Endothelial cell of umbilical vein (primary cell): ENCODE data around the gene NAMPT. TPM values are rescaled to one million over a fixed set of nuclear protein-coding genes. Genes with fewer than 3 reads are reported as not detected.

ENCODE experiments used
- BruUV-seq: library from RNA; stranded (reverse); fragments of 400-500 nt; replicated peaks from 2 replicates; lab custom pipeline; 2021; lab: Mats Ljungman, UMichigan
- CTCF ChIA-PET: fragments of 300-600, 350-600 bp; sonication (Branson Sonifier 250); formaldehyde crosslinking; loops from one replicate; lab custom pipeline; 2021; ENCODE audit warnings: antibody characterized with exemption, inconsistent platforms; lab: Charles Lee
- POLR2A ChIA-PET: fragments of 300-600, 350-600 bp; sonication (Branson Sonifier 250); formaldehyde crosslinking; loops from one replicate; lab custom pipeline; 2021; ENCODE audit warnings: antibody characterized with exemption, inconsistent platforms; lab: Charles Lee
- DNase-seq: peaks from one replicate; pipeline ENCODE4 v3.0.0-alpha.2; 2011; ENCODE audit warnings: low read depth, low spot score
- FAIRE-seq: peaks from 2 replicates; lab custom pipeline; 2011; peaks lifted over from hg19 to GRCh38; lab: Jason Lieb, UNC
- H2AFZ ChIP-seq: 2 replicates; pipeline ENCODE4 v1.6.0; 2012; ENCODE audit warnings: low read depth, low read length, control low read depth, inconsistent platforms
- H3K27ac ChIP-seq: 2 replicates; pipeline ENCODE4 v1.5.1; 2011; ENCODE audit warnings: low read depth, mild to moderate bottlenecking, control low read depth, low read length, moderate library complexity; ENCODE audit not compliant: insufficient read depth
- H3K27me3 ChIP-seq, 2 experiments: 2 replicates each; pipeline versions ENCODE4 v1.6.0 to v1.6.1; 2011; ENCODE audit warnings: low read length in 2 of 2, mixed read lengths in 1 of 2; ENCODE audit not compliant: control insufficient read depth in 2 of 2, insufficient read depth in 2 of 2
- H3K36me3 ChIP-seq, 2 experiments: 2 replicates in 1 of 2; 3 replicates in 1 of 2; pipeline ENCODE4 v1.5.1; 2011; ENCODE audit warnings: low read length in 2 of 2, mild to moderate bottlenecking in 1 of 2, moderate library complexity in 1 of 2; ENCODE audit not compliant: control insufficient read depth in 2 of 2, insufficient read depth in 2 of 2; ENCODE audit errors: extremely low read depth in 1 of 2
- H3K4me1 ChIP-seq: 3 replicates; pipeline ENCODE4 v1.5.1; 2011; ENCODE audit warnings: mild to moderate bottlenecking, low read length; ENCODE audit not compliant: control insufficient read depth, insufficient read depth; ENCODE audit errors: extremely low read depth
- H3K4me2 ChIP-seq: 2 replicates; pipeline ENCODE4 v1.6.1; 2011; ENCODE audit warnings: low read length, control low read depth, mixed read lengths; ENCODE audit not compliant: insufficient read depth
- H3K4me3 ChIP-seq, 3 experiments: fragments of 200-600 bp in 1 of 3; sonication (generic), shearing (Covaris generic) in 1 of 3; replicated peaks in 1 of 3; 2 replicates each; pipeline ENCODE4 v1.5.1; 2011 to 2016; ENCODE audit warnings: control low read depth in 3 of 3, low read length in 3 of 3, mild to moderate bottlenecking in 2 of 3, inconsistent platforms in 1 of 3, low read depth in 1 of 3, moderate library complexity in 1 of 3; ENCODE audit not compliant: insufficient read depth in 1 of 3
- H3K79me2 ChIP-seq: 2 replicates; pipeline ENCODE4 v1.6.0; 2012; ENCODE audit warnings: low read length, inconsistent platforms; ENCODE audit not compliant: control insufficient read depth, insufficient read depth
- H3K9ac ChIP-seq: replicated peaks from 2 replicates; pipeline ENCODE3; 2011; ENCODE audit warnings: low read length, control low read depth; ENCODE audit not compliant: insufficient read depth; ENCODE audit errors: extremely low read depth
- H3K9me1 ChIP-seq: replicated peaks from 3 replicates; pipeline ENCODE4 v1.6.0; 2011; ENCODE audit warnings: mild to moderate bottlenecking, low read length; ENCODE audit not compliant: control insufficient read depth, insufficient read depth; ENCODE audit errors: extremely low read depth
- H3K9me3 ChIP-seq: replicated peaks from 2 replicates; pipeline ENCODE4 v1.5.1; 2012; ENCODE audit warnings: low read length, inconsistent platforms; ENCODE audit not compliant: control insufficient read depth, insufficient read depth
- H4K20me1 ChIP-seq: replicated peaks from 2 replicates; pipeline ENCODE3; 2011; ENCODE audit warnings: mild to moderate bottlenecking, low read length; ENCODE audit not compliant: control insufficient read depth, insufficient read depth; ENCODE audit errors: extremely low read depth
- EZH2 ChIP-seq: IDR thresholded peaks from 2 replicates; pipeline ENCODE4 v1.6.1; 2012; ENCODE audit warnings: borderline replicate concordance, low read depth, mild to moderate bottlenecking, moderate library complexity, low read length, inconsistent platforms; ENCODE audit not compliant: severe bottlenecking
- FOS ChIP-seq: IDR thresholded peaks from 2 replicates; pipeline ENCODE4 v1.6.1; 2011; ENCODE audit warnings: mild to moderate bottlenecking, low read length, moderate library complexity, borderline replicate concordance; ENCODE audit not compliant: insufficient read depth
- GATA2 ChIP-seq: IDR thresholded peaks from 2 replicates; pipeline ENCODE4 v1.7.0; 2011; ENCODE audit warnings: low read depth, mild to moderate bottlenecking, moderate library complexity, mixed read lengths, low read length; ENCODE audit not compliant: insufficient read length, insufficient read depth
- JUN ChIP-seq: IDR thresholded peaks from 2 replicates; pipeline ENCODE4 v1.6.1; 2011; ENCODE audit warnings: borderline replicate concordance, low read depth; ENCODE audit not compliant: insufficient read length, insufficient read depth
- MYC ChIP-seq: IDR thresholded peaks from one replicate; pipeline ENCODE4 v1.6.1; 2011; ENCODE audit warnings: mild to moderate bottlenecking, low read depth, low read length
- POLR2A ChIP-seq: IDR thresholded peaks from 2 replicates; pipeline ENCODE4 v1.6.1; 2012; ENCODE audit warnings: low read depth, mild to moderate bottlenecking, control low read depth, low read length
- POLR2AphosphoS5 ChIP-seq: IDR thresholded peaks from 2 replicates; pipeline ENCODE4 v1.6.1; 2012; ENCODE audit warnings: low read depth, mild to moderate bottlenecking, control low read depth, low read length, moderate library complexity; ENCODE audit not compliant: insufficient read depth
- dilution Hi-C: fragments of 300-500 bp; cut with MboI; formaldehyde crosslinking; loops from one replicate; pipeline ENCODE4 v1.15.0; 2019; ENCODE audit warnings: low sequenced_read_pairs; ENCODE audit not compliant: extremely low pct_ligation_motif_present
- intact Hi-C: fragments of 100-400 bp; cut with micrococcal nuclease; formaldehyde crosslinking; loops from one replicate; pipeline ENCODE4 v1.10.0; 2022
- polyA plus RNA-seq, 4 experiments: library from polyadenylated mRNA; depleted of rRNA in 3 of 4; stranded (reverse) in 3 of 4; unstranded in 1 of 4; fragments of >200 nt; gene quantifications; 2 replicates each; pipeline versions ENCODE4 v1.2.1 to v1.2.3, GENCODE V29; 2011 to 2012; ENCODE audit warnings: missing spikeins in 1 of 4
- total RNA-seq: library from RNA; stranded (reverse); gene quantifications from 2 replicates; pipeline ENCODE4 v1.2.3, GENCODE V29; 2021
- TF ChIP-seq, protein P1 (sequence below), 2 donors: IDR thresholded peaks; 1 replicate in 1 of 2; 2 replicates in 1 of 2; pipeline ENCODE4 v1.5.1; 2011; ENCODE audit warnings: low read length in 2 of 2, mild to moderate bottlenecking in 2 of 2, moderate library complexity in 2 of 2, control low read depth in 1 of 2, inconsistent platforms in 1 of 2, low read depth in 1 of 2; ENCODE audit not compliant: insufficient read depth in 1 of 2; ENCODE audit errors: extremely low read depth in 1 of 2
- TF ChIP-seq, protein P2 (sequence below): IDR thresholded peaks from 2 replicates; pipeline ENCODE4 v1.6.1; 2011; ENCODE audit not compliant: insufficient read depth, insufficient read length

NAMPT gene
- total and polyA plus RNA-seq, 2 donors (not counting 3 experiments of a cell fraction or from before 2014, with no cell fraction given): 17.5 to 133 TPM

DNA sequence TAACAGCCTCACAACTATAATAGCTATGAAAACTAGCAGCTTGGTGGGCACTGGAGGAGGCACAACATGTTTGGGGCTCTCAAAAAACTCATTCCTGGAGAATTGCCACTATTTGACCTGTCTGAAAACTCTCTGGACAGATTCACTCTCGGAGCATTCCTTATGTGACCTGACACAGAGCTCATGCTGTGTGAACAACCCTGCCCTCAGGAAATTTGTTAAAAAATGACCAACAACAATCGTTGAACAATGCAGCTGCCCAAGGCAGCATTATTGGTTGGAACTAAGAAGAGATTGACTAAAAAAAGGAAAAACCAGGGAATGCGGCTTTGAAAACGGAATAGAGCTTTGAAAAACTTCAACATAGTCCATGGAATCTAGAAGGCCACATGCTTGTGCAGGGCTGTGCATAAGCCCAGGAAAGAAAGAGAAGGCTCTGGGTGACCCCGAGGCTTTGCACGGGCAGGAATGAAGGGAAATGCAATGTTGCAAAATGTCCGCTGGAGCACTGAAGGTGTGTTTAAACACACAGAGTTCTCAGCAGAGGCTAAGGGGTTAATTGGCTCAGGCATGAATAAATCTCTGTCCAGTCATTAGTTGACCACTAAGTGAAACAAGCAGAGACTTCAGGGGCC lies 52.8 kb downstream of the NAMPT start:
- no peak for DNase-seq
- intact Hi-C loops (no loop called here), dilution Hi-C loops (no loop called here)
- Histone ChIP-seq H3K9me1 (no peaks in the 10 kb centered on the region), H3K27me3 (no peaks in the 10 kb centered on the region), H3K9me3 (no peaks in the 10 kb centered on the region), H3K79me2 (no peaks in the 10 kb centered on the region), H2AFZ (no peak overlapping the region), H3K9ac (no peak overlapping the region), H3K27ac (no peak overlapping the region), H4K20me1 (no peaks in the 10 kb centered on the region), H3K36me3 (no peaks in the 10 kb centered on the region), H3K4me1 (no peaks in the 10 kb centered on the region), H3K4me2 (no peak overlapping the region), H3K4me3 (no peak overlapping the region)
- TF ChIP-seq, protein P1, sequence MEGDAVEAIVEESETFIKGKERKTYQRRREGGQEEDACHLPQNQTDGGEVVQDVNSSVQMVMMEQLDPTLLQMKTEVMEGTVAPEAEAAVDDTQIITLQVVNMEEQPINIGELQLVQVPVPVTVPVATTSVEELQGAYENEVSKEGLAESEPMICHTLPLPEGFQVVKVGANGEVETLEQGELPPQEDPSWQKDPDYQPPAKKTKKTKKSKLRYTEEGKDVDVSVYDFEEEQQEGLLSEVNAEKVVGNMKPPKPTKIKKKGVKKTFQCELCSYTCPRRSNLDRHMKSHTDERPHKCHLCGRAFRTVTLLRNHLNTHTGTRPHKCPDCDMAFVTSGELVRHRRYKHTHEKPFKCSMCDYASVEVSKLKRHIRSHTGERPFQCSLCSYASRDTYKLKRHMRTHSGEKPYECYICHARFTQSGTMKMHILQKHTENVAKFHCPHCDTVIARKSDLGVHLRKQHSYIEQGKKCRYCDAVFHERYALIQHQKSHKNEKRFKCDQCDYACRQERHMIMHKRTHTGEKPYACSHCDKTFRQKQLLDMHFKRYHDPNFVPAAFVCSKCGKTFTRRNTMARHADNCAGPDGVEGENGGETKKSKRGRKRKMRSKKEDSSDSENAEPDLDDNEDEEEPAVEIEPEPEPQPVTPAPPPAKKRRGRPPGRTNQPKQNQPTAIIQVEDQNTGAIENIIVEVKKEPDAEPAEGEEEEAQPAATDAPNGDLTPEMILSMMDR (IDR thresholded peaks at IDR 0.05; ENCODE audit: extremely low read depth in 1 of 2, insufficient read depth in 1 of 2, low read depth in 1 of 2, low read length in 2 of 2): no peak
- no peak for TF ChIP-seq POLR2AphosphoS5
- TF ChIP-seq, protein P2, sequence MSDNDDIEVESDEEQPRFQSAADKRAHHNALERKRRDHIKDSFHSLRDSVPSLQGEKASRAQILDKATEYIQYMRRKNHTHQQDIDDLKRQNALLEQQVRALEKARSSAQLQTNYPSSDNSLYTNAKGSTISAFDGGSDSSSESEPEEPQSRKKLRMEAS: no peak
- TF ChIP-seq POLR2A: no peak
- no peak for TF ChIP-seq GATA2
- TF ChIP-seq EZH2: no peak
- no peak for TF ChIP-seq MYC
- TF ChIP-seq FOS: no peak
- no peak for TF ChIP-seq JUN
- BruUV-seq: no TSS peak
- POLR2A ChIA-PET: no interaction called here
- no peak for FAIRE-seq
- CTCF ChIA-PET: interaction anchor here (0.9 to 1.1 kb wide), 3 partner anchors 9 to 55 kb away, joined by 3 to 5 read pairs (median 4); no protein-coding TSS in a partner anchor
